Stomach (tissue), 4 donors: Measurements from ENCODE around the gene PTPRM.

ENCODE experiments used
- CTCF ChIP-seq, 7 experiments: fragments of 450-650 bp in 4 of 7; fragments of 200-600 bp in 3 of 7; sonication (generic) in 3 of 7; IDR thresholded peaks; one replicate each; pipeline ENCODE4 v1.5.1; 2016 to 2019; ENCODE audit warnings: antibody characterized with exemption in 7 of 7, control low read depth in 2 of 7, mild to moderate bottlenecking in 1 of 7
- POLR2AphosphoS5 ChIP-seq, 3 donors: sonication (generic); formaldehyde crosslinking; IDR thresholded peaks; one replicate each; pipeline ENCODE4 v1.6.1; 2016; ENCODE audit warnings: antibody characterized with exemption in 3 of 3

GRCh38 chr18:8402237-8402636 is 835.1 kb downstream of the PTPRM start:
- TF ChIP-seq CTCF (IDR thresholded peaks at IDR 0.05) (no peak), POLR2AphosphoS5 (IDR thresholded peaks at IDR 0.05) (no peak)
